NB4 (cell line): ENCODE results near the gene EID2B.

ENCODE experiments used
- DNase-seq: peaks from one replicate; pipeline ENCODE4 v3.0.0; 2010; ENCODE audit warnings: low read depth
- H3K4me3 ChIP-seq: one replicate; pipeline ENCODE4 v1.5.1; 2011; ENCODE audit warnings: mild to moderate bottlenecking, low read depth, low read length, moderate library complexity
- MYC ChIP-seq: IDR thresholded peaks from 2 replicates; pipeline ENCODE4 v1.6.1; 2011; ENCODE audit warnings: low read depth, low read length
- POLR2A ChIP-seq: IDR thresholded peaks from 2 replicates; pipeline ENCODE4 v1.6.1; 2011; ENCODE audit warnings: mild to moderate bottlenecking; ENCODE audit not compliant: insufficient read length; ENCODE audit errors: extremely low read depth
- TF ChIP-seq, protein P1 (sequence below): IDR thresholded peaks from one replicate; pipeline ENCODE4 v1.5.1; 2012; ENCODE audit warnings: low read depth, low read length
- TF ChIP-seq, protein P2 (sequence below): IDR thresholded peaks from 2 replicates; pipeline ENCODE4 v1.6.1; 2011; ENCODE audit warnings: low read depth, low read length

The EID2B gene

GRCh38 chr19:39515551-39516191 lies 17.0 kb downstream of the EID2B start:
- DNase-seq = no peak
- no peak overlapping the region for H3K4me3 ChIP-seq
- TF ChIP-seq, protein P1, sequence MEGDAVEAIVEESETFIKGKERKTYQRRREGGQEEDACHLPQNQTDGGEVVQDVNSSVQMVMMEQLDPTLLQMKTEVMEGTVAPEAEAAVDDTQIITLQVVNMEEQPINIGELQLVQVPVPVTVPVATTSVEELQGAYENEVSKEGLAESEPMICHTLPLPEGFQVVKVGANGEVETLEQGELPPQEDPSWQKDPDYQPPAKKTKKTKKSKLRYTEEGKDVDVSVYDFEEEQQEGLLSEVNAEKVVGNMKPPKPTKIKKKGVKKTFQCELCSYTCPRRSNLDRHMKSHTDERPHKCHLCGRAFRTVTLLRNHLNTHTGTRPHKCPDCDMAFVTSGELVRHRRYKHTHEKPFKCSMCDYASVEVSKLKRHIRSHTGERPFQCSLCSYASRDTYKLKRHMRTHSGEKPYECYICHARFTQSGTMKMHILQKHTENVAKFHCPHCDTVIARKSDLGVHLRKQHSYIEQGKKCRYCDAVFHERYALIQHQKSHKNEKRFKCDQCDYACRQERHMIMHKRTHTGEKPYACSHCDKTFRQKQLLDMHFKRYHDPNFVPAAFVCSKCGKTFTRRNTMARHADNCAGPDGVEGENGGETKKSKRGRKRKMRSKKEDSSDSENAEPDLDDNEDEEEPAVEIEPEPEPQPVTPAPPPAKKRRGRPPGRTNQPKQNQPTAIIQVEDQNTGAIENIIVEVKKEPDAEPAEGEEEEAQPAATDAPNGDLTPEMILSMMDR = no peak
- TF ChIP-seq MYC = no peak
- TF ChIP-seq, protein P2, sequence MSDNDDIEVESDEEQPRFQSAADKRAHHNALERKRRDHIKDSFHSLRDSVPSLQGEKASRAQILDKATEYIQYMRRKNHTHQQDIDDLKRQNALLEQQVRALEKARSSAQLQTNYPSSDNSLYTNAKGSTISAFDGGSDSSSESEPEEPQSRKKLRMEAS = no peak
- TF ChIP-seq POLR2A = no peak

- no peak for DNase-seq
- TF ChIP-seq, protein P2 = no peak
- TF ChIP-seq POLR2A (no peak), MYC (no peak)
- TF ChIP-seq, protein P1 = no peak
- H3K4me3 ChIP-seq = no peak within 1 kb of the TSS
Observed at GRCh38 chr19:39514840-39515550, 17.7 kb downstream of the EID2B start, which contains the start of gene SELENOV. Gene SELENOV, plus strand, starts transcription at chr19:39515139. Its CDS starts 74 bp downstream, at chr19:39515213.

DNA sequence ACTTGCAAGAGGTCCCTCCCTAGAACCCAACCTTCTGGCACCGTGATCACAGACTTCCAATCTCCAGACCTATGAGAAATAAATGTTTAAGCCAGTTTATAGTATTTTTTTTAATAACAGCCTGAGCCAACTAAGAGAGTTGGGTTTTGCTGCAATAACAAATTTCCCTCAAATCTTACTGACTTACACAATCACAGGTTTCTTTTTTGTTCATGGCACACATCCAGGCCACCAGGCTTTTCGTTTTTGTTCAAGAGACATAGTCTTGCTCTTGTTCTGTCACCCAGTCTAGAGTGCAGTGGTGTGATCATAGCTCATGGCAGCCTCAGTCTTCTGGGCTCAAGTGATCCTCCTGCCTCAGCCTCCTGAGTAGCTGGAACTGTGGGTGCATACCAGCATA lies 19.7 kb downstream of the EID2B start:
- DNase-seq = no peak
- TF ChIP-seq, protein P2 = no peak
- TF ChIP-seq POLR2A = no peak
- no peak for TF ChIP-seq MYC
- no peak overlapping the region for H3K4me3 ChIP-seq

- no peak for DNase-seq
- TF ChIP-seq, protein P1 = no peak
- TF ChIP-seq POLR2A (no peak), MYC (no peak)
- TF ChIP-seq, protein P2 = no peak
Observed at GRCh38 chr19:39509233-39509632, 23.4 kb downstream of the EID2B start.

DNA sequence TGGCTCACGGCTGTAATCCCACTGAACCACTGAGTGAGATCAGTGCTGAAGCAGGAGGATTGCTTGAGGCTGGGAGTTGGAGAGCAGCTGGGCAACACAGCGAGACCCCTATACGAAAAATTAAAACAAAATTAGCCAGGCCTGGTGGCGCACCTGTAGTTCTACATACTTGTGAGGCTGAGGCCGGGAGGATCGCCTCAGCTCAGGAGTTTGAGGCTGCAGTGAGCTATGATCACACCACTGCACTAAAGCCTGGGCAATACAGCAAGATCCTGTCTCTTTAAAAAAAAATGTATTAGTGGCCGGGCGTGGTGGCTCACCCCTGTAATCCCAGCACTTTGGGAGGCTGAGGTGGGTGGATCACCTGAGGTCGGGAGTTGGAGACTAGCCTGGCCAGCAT lies 24.0 kb downstream of the EID2B start:
- no peak for DNase-seq
- no peak overlapping the region for H3K4me3 ChIP-seq
- TF ChIP-seq, protein P1 = no peak
- no peak for TF ChIP-seq MYC
- TF ChIP-seq, protein P2 = no peak
- no peak for TF ChIP-seq POLR2A

More at GRCh38 chr19:39509233-39509632, 23.4 kb downstream of the EID2B start:
- H3K4me3 ChIP-seq = no peak overlapping the region

GRCh38 chr19:39507715-39508364 lies 24.8 kb downstream of the EID2B start:
- TF ChIP-seq, protein P2 = no peak
- no peak for TF ChIP-seq MYC
- TF ChIP-seq POLR2A = no peak
- TF ChIP-seq, protein P1 = no peak
- DNase-seq = no peak
- H3K4me3 ChIP-seq = no peak overlapping the region
